ENCODE measurements around the gene HEATR5A.

The HEATR5A gene

DNA sequence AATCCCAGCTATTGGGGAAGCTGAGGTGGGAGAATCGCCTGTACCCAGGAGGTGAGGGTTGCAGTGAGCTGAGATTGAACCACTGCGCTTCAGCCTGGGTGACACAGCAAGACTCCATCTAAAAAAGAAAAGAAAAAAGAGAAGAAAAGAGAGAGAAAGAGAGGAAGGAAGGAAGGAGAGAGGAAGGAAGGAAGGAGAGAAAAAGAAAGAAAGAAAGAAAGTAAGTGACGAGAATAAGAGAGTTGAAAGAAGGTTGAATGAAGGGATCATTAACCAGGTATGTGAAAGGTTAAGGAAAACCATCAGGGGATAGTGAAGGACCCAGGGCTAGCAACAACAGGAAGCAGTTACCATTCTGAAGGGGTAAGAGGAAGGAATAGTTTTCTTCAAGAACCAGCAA lies 41.2 kb upstream of the HEATR5A start:
- no peaks in the 10 kb centered on the region for H3K27me3 ChIP-seq (ENCODE audit: insufficient read depth, poor library complexity, severe bottlenecking)
- no peak overlapping the region for H3K27ac ChIP-seq (replicated peaks)
- DNase-seq (ENCODE audit: low read depth in 1 of 2, low spot score in 1 of 2), result no peak
- H3K4me3 ChIP-seq (replicated peaks; ENCODE audit: insufficient read depth, low read length), result no peak overlapping the region
- TF ChIP-seq POLR2AphosphoS5 (IDR thresholded peaks at IDR 0.05; ENCODE audit: low read depth) (no peak), SPI1 (IDR thresholded peaks at IDR 0.05; ENCODE audit: borderline replicate concordance, low read depth) (no peak), REST (IDR thresholded peaks at IDR 0.05; ENCODE audit: insufficient replicate concordance, low read depth) (no peak), GABPA (IDR thresholded peaks at IDR 0.05; ENCODE audit: low read depth) (no peak)
- TF ChIP-seq, protein P1, sequence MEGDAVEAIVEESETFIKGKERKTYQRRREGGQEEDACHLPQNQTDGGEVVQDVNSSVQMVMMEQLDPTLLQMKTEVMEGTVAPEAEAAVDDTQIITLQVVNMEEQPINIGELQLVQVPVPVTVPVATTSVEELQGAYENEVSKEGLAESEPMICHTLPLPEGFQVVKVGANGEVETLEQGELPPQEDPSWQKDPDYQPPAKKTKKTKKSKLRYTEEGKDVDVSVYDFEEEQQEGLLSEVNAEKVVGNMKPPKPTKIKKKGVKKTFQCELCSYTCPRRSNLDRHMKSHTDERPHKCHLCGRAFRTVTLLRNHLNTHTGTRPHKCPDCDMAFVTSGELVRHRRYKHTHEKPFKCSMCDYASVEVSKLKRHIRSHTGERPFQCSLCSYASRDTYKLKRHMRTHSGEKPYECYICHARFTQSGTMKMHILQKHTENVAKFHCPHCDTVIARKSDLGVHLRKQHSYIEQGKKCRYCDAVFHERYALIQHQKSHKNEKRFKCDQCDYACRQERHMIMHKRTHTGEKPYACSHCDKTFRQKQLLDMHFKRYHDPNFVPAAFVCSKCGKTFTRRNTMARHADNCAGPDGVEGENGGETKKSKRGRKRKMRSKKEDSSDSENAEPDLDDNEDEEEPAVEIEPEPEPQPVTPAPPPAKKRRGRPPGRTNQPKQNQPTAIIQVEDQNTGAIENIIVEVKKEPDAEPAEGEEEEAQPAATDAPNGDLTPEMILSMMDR (IDR thresholded peaks at IDR 0.05; ENCODE audit: insufficient read depth, low read length), result no peak

DNA sequence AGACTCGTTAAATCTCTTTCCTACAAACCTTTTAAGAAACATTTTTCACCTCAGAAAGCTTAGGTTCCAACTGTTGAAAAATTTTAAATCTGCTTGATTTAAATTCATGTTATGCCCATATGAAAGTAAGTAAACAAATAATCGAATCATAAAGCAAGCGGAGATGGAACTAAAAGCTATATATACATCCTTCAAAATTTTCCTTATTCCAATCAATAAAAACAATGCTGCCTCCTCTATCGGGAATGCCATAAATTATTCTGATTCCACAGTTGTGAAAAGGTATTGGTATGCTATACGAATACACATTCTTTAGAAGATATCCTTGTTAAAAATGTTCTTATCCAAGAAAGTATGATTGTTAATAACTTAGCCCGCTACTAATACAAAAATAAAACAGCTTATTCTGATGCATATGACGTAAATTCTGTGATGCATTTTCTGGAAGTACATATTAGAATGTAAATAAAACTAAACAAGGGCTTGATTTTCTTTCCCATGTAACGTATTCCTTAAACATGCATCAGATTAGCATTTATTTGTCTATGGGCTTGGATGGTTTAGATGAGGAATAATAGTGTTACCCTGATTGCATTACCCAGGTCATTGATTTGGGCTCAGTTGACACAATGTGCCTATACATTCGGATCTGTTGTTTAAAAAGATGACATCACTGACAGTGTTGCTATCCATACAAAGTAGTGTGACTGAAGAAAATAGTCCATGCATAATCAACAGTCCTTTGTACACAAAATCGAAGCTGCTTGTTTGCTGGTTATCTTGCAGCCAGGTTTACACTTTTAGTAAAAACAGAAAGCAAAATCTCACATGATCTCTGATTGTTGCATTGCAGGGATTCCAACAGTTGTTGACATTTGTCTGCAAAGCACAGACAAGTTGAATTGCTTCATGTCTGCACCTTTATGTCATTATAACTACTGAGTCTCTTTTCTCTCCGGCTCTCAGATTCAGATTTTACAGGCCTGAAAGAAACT lies 37.6 kb upstream of the HEATR5A start:
- no peak overlapping the region; the same call in 1 of the 2 replicates for H3K4me3 ChIP-seq (replicated peaks; ENCODE audit: insufficient read depth, low read length)
- TF ChIP-seq REST (IDR thresholded peaks at IDR 0.05; ENCODE audit: insufficient replicate concordance, low read depth), result no peak
- no peak for TF ChIP-seq POLR2AphosphoS5 (IDR thresholded peaks at IDR 0.05; ENCODE audit: low read depth)
- TF ChIP-seq, protein P1 (IDR thresholded peaks at IDR 0.05; ENCODE audit: insufficient read depth, low read length), result no peak
- TF ChIP-seq GABPA (IDR thresholded peaks at IDR 0.05; ENCODE audit: low read depth), result no peak
- no peak for TF ChIP-seq SPI1 (IDR thresholded peaks at IDR 0.05; ENCODE audit: borderline replicate concordance, low read depth)
- H3K27me3 ChIP-seq (ENCODE audit: insufficient read depth, poor library complexity, severe bottlenecking), result no peaks in the 10 kb centered on the region
- peak overlapping the region; percentile 80 for H3K27ac ChIP-seq (replicated peaks)
- no peak for DNase-seq (ENCODE audit: low read depth in 1 of 2, low spot score in 1 of 2)

DNA sequence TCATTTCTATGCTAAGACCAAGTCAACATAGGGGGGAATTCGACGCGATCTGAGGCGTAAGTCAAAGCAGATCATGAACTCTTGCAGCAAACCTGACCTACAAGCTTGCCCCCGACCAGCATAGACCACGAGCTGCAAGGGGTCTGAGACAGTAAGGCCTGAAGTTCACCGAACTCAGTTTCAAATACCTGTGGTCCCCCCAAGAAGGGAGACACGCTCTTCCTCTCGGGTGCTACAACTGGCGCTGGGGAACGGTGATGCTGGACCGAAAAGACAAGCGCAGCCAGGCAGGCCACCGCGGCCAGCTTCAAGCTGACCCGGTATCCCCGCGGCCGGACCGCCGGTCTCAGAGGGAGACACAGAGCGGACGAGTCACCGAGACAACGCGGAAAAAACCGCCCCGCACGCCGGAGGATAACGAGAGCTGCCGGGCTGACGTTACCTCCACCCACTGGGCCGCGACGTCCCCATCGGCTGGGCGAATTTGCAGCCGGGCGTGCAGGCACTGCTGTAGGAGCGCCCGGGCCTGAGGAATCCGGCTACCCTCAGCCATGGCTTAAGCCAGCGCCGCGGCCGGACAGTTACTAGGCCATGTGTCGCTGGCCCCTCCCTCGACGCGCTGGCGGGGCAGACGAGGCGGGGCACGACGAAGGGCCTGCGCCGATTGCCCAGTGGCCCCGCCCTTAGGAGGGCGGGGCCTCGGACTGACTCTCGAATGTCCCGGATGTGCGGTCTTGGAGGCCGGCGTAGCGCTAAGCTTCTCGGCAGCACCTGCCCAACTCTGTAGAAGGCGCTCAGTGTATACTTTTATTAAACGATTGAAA lies 36.7 kb upstream of the HEATR5A start, which contains the start of gene DTD2:
TSS of gene DTD2 (minus strand) at position 666 of the 824 bp plus-strand sequence. CDS start at position 553, 113 bp downstream.
- peak within 1 kb of the TSS; percentile 80 for H3K27ac ChIP-seq (replicated peaks)
- peak; percentile 77 to 92 for DNase-seq (ENCODE audit: low read depth in 1 of 2, low spot score in 1 of 2)
- TF ChIP-seq SPI1 (IDR thresholded peaks at IDR 0.05; ENCODE audit: borderline replicate concordance, low read depth) (no peak), REST (IDR thresholded peaks at IDR 0.05; ENCODE audit: insufficient replicate concordance, low read depth) (peak; percentile 41), GABPA (IDR thresholded peaks at IDR 0.05; ENCODE audit: low read depth) (no peak), POLR2AphosphoS5 (IDR thresholded peaks at IDR 0.05; ENCODE audit: low read depth) (peak; percentile 91)
- TF ChIP-seq, protein P1 (IDR thresholded peaks at IDR 0.05; ENCODE audit: insufficient read depth, low read length), result no peak
- H3K4me3 ChIP-seq (replicated peaks; ENCODE audit: insufficient read depth, low read length), result peak within 1 kb of the TSS; percentile 80
- H3K27me3 ChIP-seq (ENCODE audit: insufficient read depth, poor library complexity, severe bottlenecking), result no peaks in the 10 kb centered on the region
